ENCODE measurements around the gene PTAFR. TPM values are rescaled to one million over a fixed set of nuclear protein-coding genes. Genes with fewer than 3 reads are reported as not detected.

The PTAFR gene
- total RNA-seq, 1 experiment from 2014 or later = 1.3 TPM

DNA sequence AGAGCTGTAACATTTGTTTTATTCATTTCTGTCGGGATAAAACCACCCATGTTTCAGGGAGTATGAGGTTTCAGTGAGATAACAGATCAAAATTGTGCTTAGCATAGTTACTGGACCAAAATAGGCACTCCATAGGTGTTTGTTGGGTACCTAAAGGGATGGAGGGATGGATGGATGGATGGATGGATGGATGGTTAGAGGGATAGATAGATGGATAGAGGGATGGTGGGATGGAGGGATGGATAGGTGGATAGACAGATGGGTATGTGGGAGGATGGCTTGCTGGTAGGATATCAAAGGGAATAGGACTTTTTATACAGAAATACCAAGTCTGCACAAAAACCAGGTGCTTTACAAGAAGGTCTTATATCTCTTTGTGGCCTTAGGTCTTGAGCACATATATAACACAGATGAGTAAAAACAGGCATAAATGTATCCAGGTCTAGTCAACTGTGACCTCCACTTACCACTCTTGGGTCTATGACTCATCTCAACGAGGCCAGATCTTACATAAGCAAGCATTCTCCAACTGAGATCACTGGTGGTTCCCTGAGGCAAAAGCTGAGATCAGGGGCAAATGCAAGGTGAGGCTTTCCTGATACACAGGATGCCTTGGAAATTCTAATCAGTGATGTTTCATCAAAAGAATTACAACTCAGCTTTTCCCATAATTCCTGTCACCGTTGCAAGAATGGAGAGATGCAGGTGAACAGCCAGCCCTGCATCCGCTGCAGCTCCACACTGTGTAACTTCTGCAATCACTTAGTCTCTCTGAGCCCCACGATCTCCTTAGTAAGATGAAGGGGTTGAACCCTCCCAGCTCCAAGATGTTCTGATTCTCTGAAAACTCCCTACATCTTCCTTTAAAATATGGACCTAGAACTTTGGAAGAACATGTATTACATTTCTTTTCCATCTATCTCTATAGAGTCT is 32.0 kb downstream of the PTAFR start:
- TF ChIP-seq JUND (IDR thresholded peaks at IDR 0.05) = peak; percentile 13; the same call in 1 of the 2 replicates
- TF ChIP-seq, protein P1, sequence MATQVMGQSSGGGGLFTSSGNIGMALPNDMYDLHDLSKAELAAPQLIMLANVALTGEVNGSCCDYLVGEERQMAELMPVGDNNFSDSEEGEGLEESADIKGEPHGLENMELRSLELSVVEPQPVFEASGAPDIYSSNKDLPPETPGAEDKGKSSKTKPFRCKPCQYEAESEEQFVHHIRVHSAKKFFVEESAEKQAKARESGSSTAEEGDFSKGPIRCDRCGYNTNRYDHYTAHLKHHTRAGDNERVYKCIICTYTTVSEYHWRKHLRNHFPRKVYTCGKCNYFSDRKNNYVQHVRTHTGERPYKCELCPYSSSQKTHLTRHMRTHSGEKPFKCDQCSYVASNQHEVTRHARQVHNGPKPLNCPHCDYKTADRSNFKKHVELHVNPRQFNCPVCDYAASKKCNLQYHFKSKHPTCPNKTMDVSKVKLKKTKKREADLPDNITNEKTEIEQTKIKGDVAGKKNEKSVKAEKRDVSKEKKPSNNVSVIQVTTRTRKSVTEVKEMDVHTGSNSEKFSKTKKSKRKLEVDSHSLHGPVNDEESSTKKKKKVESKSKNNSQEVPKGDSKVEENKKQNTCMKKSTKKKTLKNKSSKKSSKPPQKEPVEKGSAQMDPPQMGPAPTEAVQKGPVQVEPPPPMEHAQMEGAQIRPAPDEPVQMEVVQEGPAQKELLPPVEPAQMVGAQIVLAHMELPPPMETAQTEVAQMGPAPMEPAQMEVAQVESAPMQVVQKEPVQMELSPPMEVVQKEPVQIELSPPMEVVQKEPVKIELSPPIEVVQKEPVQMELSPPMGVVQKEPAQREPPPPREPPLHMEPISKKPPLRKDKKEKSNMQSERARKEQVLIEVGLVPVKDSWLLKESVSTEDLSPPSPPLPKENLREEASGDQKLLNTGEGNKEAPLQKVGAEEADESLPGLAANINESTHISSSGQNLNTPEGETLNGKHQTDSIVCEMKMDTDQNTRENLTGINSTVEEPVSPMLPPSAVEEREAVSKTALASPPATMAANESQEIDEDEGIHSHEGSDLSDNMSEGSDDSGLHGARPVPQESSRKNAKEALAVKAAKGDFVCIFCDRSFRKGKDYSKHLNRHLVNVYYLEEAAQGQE (IDR thresholded peaks at IDR 0.05; ENCODE audit: low read depth) = no peak
- TF ChIP-seq, protein P2, sequence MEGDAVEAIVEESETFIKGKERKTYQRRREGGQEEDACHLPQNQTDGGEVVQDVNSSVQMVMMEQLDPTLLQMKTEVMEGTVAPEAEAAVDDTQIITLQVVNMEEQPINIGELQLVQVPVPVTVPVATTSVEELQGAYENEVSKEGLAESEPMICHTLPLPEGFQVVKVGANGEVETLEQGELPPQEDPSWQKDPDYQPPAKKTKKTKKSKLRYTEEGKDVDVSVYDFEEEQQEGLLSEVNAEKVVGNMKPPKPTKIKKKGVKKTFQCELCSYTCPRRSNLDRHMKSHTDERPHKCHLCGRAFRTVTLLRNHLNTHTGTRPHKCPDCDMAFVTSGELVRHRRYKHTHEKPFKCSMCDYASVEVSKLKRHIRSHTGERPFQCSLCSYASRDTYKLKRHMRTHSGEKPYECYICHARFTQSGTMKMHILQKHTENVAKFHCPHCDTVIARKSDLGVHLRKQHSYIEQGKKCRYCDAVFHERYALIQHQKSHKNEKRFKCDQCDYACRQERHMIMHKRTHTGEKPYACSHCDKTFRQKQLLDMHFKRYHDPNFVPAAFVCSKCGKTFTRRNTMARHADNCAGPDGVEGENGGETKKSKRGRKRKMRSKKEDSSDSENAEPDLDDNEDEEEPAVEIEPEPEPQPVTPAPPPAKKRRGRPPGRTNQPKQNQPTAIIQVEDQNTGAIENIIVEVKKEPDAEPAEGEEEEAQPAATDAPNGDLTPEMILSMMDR (IDR thresholded peaks at IDR 0.05 in 2 of 3, conservative IDR thresholded peaks at IDR 0.05 in 1 of 3; ENCODE audit: borderline replicate concordance in 1 of 3, insufficient read depth in 1 of 3, low read depth in 2 of 3, low read length in 2 of 3) = no peak
- no peaks in the 10 kb centered on the region for H4K20me1 ChIP-seq (ENCODE audit: insufficient read depth)
- H3K79me2 ChIP-seq (ENCODE audit: insufficient read depth, low read length) = no peaks in the 10 kb centered on the region
- ChIA-PET RAD21 (ENCODE audit: low non-redundant PET in 1 of 2, low total read pairs in 2 of 2, uncharacterized antibody in 2 of 2, unreplicated experiment in 2 of 2) (no interaction called here), POLR2A (no interaction called here), CTCF (no interaction called here)
- H3K27me3 ChIP-seq (ENCODE audit: insufficient read depth, low read length) = no peaks in the 10 kb centered on the region
- H3K9me3 ChIP-seq (ENCODE audit: control insufficient read depth in 1 of 2, insufficient read depth in 1 of 2, low read depth in 1 of 2, low read length in 2 of 2) = no peaks in the 10 kb centered on the region
- DNase-seq (ENCODE audit: low read depth, low spot score) (no peak), ATAC-seq (0 out of 2 replicates have a peak, but pooled peaks have one; percentile 38)
- peaks cover 0 to 8% of the 10 kb centered on the region in 2 experiments; a peak in 2 of 4 replicates for H3K4me1 ChIP-seq (ENCODE audit: control insufficient read depth in 1 of 2, insufficient read depth in 2 of 2, low read length in 2 of 2)
- peak overlapping the region; percentile 6 for H2AFZ ChIP-seq (ENCODE audit: low read depth, low read length, poor library complexity, severe bottlenecking)
- intact Hi-C loops (cut with micrococcal nuclease) = no loop called here
- no peak overlapping the region for H3K9ac ChIP-seq (ENCODE audit: low read length)
- H3K4me3 ChIP-seq (replicated peaks in 1 of 2; ENCODE audit: low read depth in 1 of 2, low read length in 2 of 2) = no peak overlapping the region
- BruUV-seq (replicated peaks) = no TSS peak
- no peaks in the 10 kb centered on the region for H3K36me3 ChIP-seq (ENCODE audit: control insufficient read depth in 1 of 2, insufficient read depth in 2 of 2, low read length in 2 of 2)
- no peaks in the 10 kb centered on the region for H3K9me2 ChIP-seq (ENCODE audit: insufficient read depth)
- no peak overlapping the region for H3K27ac ChIP-seq (ENCODE audit: low read depth, low read length)
- no peak overlapping the region for H3K4me2 ChIP-seq (ENCODE audit: low read length)

Data from HCT116 (cell line).